ENCODE data around the gene CCDC68. TPM values are rescaled to one million over a fixed set of nuclear protein-coding genes. Genes with fewer than 3 reads are reported as not detected.

Gene CCDC68
- total and polyA plus RNA-seq, 2 donors: 5.5 to 41.3 TPM

GRCh38 chr18:54949588-54949987 is 9.7 kb downstream of the CCDC68 start:
- DNase-seq (ENCODE audit: extremely low spot score): no peak

GRCh38 chr18:54948350-54948837 is 10.9 kb downstream of the CCDC68 start:
- no peaks in the 10 kb centered on the region for H3K4me1 ChIP-seq (ENCODE audit: insufficient read depth)
- H3K4me3 ChIP-seq (ENCODE audit: low read depth, low read length): no peak overlapping the region
- WGBS: 53% methylated on average over 4 of the region's 4 CpGs
- H3K27ac ChIP-seq (ENCODE audit: low read depth): no peak overlapping the region
- no peaks in the 10 kb centered on the region for H3K36me3 ChIP-seq (ENCODE audit: insufficient read depth)
- no peak for DNase-seq (ENCODE audit: extremely low spot score)

More at GRCh38 chr18:54949588-54949987, 9.7 kb downstream of the CCDC68 start:
- WGBS: 89% methylated on average over 3 of the region's 3 CpGs
- H3K4me3 ChIP-seq (ENCODE audit: low read depth, low read length): no peak overlapping the region
- H3K36me3 ChIP-seq (ENCODE audit: insufficient read depth): no peaks in the 10 kb centered on the region
- H3K27ac ChIP-seq (ENCODE audit: low read depth): no peak overlapping the region
- H3K4me1 ChIP-seq (ENCODE audit: insufficient read depth): no peaks in the 10 kb centered on the region

DNA sequence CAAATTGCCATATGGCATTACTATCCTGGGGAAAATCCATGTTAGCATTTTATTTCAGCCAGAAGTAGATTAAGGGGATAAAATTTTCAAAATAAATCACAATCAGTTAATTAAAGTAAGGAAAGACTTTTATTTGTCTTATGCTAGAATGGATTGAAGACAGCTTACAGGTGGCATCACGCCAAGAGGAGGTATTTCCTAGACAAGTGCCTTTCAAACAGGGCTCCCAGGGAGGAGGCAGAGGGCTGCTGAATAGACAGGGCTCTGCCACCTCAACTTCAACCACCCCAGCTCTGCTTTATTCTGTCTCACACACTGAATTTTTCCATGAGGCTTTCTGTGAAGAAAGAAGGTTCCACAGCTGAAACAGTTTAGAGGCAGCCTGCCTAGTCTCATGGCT is 12.2 kb downstream of the CCDC68 start:
- no peak for DNase-seq (ENCODE audit: extremely low spot score)
- H3K27ac ChIP-seq (ENCODE audit: low read depth): no peak overlapping the region
- no peak overlapping the region for H3K4me3 ChIP-seq (ENCODE audit: low read depth, low read length)
- H3K4me1 ChIP-seq (ENCODE audit: insufficient read depth): no peaks in the 10 kb centered on the region
- 33% methylated on average over 1 of the region's 1 CpG for WGBS
- H3K36me3 ChIP-seq (ENCODE audit: insufficient read depth): no peaks in the 10 kb centered on the region

DNA sequence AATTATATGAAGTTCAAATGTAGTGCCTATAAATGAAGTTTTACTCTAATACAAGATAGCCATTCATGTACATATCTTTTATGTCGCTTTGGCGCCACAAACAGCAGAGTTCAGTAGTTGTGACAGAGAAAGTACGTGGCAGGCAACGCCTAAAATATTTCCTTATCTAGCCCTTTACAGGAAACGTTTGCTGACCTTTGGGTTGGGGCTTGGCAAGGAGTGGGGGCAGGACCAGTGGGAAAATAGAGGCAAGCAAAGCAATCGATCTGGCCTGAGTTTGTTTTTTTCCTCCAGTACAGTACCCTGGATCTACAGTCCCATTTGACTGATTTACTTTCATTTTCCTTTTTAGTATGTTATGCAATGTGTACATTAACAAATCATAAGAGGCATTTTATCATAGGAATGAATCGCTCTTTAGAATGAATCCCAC is 13.1 kb downstream of the CCDC68 start:
- H3K27ac ChIP-seq (ENCODE audit: low read depth): peak overlapping the region; percentile 60
- no peak for DNase-seq (ENCODE audit: extremely low spot score)
- H3K36me3 ChIP-seq (ENCODE audit: insufficient read depth): no peaks in the 10 kb centered on the region
- WGBS: 22% methylated on average over 7 of the region's 7 CpGs
- H3K4me1 ChIP-seq (ENCODE audit: insufficient read depth): no peaks in the 10 kb centered on the region
- H3K4me3 ChIP-seq (ENCODE audit: low read depth, low read length): peak overlapping the region; percentile 42

DNA sequence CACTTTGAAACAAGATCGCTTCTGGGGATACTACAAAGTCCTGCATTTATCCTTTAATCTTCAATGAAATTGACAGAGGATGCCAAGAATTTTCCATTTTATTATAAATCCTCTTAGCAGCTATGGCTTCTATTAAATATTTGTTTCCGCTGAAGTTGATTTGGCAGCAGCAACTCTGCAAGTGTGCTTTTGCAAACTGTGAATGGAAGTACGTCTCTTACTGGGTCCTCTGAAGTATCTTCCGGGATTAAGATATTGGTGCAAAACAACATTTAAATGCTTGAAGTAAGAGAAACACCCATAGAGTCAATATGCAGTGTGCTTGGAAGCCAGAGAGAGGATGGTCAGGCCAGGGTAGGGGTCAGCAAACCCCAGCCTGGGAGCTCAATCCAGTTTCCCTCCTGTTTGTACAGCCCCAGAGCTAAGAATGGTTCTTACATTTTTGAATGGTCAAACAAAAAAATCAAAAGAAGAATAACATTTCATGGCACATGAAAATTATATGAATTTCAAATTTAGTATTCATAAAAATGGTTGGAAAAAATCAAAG is 13.6 kb downstream of the CCDC68 start:
- Histone ChIP-seq H3K4me3 (ENCODE audit: low read depth, low read length) (no peak overlapping the region), H3K36me3 (ENCODE audit: insufficient read depth) (no peaks in the 10 kb centered on the region), H3K4me1 (ENCODE audit: insufficient read depth) (no peaks in the 10 kb centered on the region), H3K27ac (ENCODE audit: low read depth) (no peak overlapping the region)
- no peak for DNase-seq (ENCODE audit: extremely low spot score)
- WGBS: 48% methylated on average over 4 of the region's 4 CpGs

DNA sequence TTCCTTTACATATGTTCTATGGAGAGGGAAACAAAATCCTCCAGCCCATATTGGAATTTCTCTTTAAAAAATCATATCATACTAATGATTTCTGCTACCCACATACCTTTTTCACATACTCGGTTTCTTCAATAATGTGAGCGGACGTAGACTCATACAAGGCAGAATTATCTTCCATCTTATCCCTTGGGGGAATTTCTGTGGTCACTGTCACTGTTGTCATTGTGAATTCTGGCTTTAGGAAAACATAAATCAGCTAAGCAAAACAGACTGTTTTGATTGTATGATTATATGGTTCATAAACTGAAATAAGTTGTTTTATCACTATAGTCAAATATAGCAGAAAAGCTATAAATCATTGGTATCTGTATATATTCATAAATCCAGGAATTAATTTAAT is 16.7 kb downstream of the CCDC68 start:
- H3K4me1 ChIP-seq (ENCODE audit: insufficient read depth): no peaks in the 10 kb centered on the region
- no peaks in the 10 kb centered on the region for H3K36me3 ChIP-seq (ENCODE audit: insufficient read depth)
- H3K27ac ChIP-seq (ENCODE audit: low read depth): no peak overlapping the region
- WGBS: 90% methylated on average over 3 of the region's 3 CpGs
- DNase-seq (ENCODE audit: extremely low spot score): no peak
- H3K4me3 ChIP-seq (ENCODE audit: low read depth, low read length): no peak overlapping the region

- no peak overlapping the region for H3K4me3 ChIP-seq (ENCODE audit: low read depth, low read length)
- 76% methylated on average over 4 of the region's 4 CpGs for WGBS
- H3K4me1 ChIP-seq (ENCODE audit: insufficient read depth): no peaks in the 10 kb centered on the region
- no peak overlapping the region for H3K27ac ChIP-seq (ENCODE audit: low read depth)
- DNase-seq (ENCODE audit: extremely low spot score): no peak
- no peaks in the 10 kb centered on the region for H3K36me3 ChIP-seq (ENCODE audit: insufficient read depth)
Observed at GRCh38 chr18:54942144-54942543, 17.1 kb downstream of the CCDC68 start.

DNA sequence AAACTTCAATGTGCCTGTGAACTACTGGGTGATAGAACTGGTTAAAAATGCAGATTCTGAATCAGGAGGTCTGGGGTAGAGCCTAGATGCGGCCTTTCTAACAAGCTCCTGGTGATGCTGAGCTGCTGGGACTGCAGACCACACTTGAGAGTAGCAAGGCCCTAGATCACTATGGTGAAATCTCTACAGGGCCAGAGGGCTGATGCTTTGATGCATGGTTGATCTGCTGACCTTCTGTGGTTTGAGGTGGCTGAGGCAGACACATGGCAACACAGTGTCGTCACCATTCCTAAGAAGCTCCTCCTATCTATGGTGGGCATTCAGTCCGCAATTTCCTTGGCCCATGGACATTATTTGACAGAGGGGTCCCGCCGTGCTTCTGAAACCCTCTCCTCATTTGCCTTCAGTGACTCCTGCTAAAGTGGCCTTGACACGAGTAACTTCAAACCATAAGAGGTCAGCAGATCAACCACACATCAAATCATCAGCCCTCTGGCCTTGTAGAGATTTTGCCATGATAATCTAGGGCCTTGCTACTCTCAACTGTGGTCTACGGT is 19.8 kb downstream of the CCDC68 start:
- no peaks in the 10 kb centered on the region for H3K4me1 ChIP-seq (ENCODE audit: insufficient read depth)
- H3K27ac ChIP-seq (ENCODE audit: low read depth): no peak overlapping the region
- no peak for DNase-seq (ENCODE audit: extremely low spot score)
- no peaks in the 10 kb centered on the region for H3K36me3 ChIP-seq (ENCODE audit: insufficient read depth)
- WGBS: 92% methylated on average over 7 of the region's 7 CpGs
- no peak overlapping the region for H3K4me3 ChIP-seq (ENCODE audit: low read depth, low read length)

DNA sequence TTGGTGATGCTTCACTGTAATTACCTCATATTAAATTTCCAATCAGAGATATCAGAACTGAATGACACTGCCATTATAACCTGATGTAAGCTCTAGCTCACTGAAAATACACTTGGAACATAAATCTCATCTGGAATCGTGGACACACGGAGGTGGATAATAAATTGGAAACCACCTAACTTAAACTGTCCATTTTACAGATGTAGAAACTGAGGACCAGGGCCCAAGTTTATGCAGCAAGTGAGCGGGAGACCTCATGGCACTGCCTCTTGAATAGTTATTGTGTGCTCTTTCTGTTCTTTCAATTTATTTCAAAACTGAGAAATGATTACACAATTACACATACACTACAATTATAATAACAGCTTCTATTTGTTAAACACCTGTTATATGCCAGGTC is 20.8 kb downstream of the CCDC68 start:
- DNase-seq (ENCODE audit: extremely low spot score): no peak
- no peak overlapping the region for H3K27ac ChIP-seq (ENCODE audit: low read depth)
- H3K4me3 ChIP-seq (ENCODE audit: low read depth, low read length): no peak overlapping the region
- no peaks in the 10 kb centered on the region for H3K36me3 ChIP-seq (ENCODE audit: insufficient read depth)
- H3K4me1 ChIP-seq (ENCODE audit: insufficient read depth): no peaks in the 10 kb centered on the region
- WGBS: 96% methylated on average over 3 of the region's 3 CpGs

DNA sequence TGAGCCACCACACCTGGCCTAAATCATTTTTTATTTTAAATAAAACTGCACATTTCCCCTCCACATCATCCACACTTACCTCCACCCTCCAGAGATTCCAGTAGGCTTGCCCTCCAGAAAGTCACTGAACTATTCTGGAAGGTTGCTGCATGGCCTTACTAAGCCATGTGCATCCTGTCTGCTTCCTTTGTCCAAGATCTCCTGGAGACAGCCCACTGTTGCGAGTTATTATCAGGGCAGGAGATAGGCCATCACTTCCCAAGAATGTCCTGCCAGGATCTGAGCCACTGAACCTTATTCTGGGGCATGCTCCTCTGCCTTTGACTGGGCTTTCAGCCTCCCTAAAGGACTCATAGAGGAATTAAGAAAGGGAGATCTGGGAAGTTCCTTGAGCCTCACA is 26.8 kb downstream of the CCDC68 start:
- H3K4me1 ChIP-seq (ENCODE audit: insufficient read depth): no peaks in the 10 kb centered on the region
- WGBS: 80% methylated on average over 1 of the region's 1 CpG
- H3K36me3 ChIP-seq (ENCODE audit: insufficient read depth): no peaks in the 10 kb centered on the region
- no peak for DNase-seq (ENCODE audit: extremely low spot score)
- H3K27ac ChIP-seq (ENCODE audit: low read depth): no peak overlapping the region
- H3K4me3 ChIP-seq (ENCODE audit: low read depth, low read length): no peak overlapping the region

GRCh38 chr18:54931152-54931551 is 28.1 kb downstream of the CCDC68 start:
- WGBS: 95% methylated on average over 4 of the region's 4 CpGs
- no peak for DNase-seq (ENCODE audit: extremely low spot score)

DNA sequence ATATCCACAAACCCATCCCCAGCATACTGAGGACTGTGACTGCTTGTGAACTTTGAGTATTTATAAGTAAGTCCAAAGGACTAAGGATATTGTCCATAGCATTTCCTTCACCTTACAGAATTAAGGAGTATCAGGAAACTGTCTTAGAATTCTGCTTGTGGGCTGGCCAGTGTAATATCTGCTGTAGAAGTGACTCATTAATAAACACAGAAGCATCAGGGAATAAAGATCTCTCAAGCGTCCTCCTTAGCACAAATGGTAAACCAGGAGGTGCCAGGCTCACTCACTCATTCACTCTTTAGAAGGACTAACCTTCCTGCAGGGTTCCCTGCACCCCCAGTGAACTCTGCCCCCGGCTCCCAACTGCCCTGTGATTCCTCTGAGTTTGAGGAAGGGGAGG is 31.0 kb downstream of the CCDC68 start:
- Histone ChIP-seq H3K27ac (ENCODE audit: low read depth) (no peak overlapping the region), H3K4me1 (ENCODE audit: insufficient read depth) (no peaks in the 10 kb centered on the region), H3K4me3 (ENCODE audit: low read depth, low read length) (no peak overlapping the region), H3K36me3 (ENCODE audit: insufficient read depth) (peaks cover 1% of the 10 kb centered on the region)
- no peak for DNase-seq (ENCODE audit: extremely low spot score)
- WGBS: 81% methylated on average over 2 of the region's 2 CpGs

More at GRCh38 chr18:54931152-54931551, 28.1 kb downstream of the CCDC68 start:
- Histone ChIP-seq H3K4me1 (ENCODE audit: insufficient read depth) (no peaks in the 10 kb centered on the region), H3K27ac (ENCODE audit: low read depth) (no peak overlapping the region), H3K36me3 (ENCODE audit: insufficient read depth) (peaks cover 1% of the 10 kb centered on the region), H3K4me3 (ENCODE audit: low read depth, low read length) (no peak overlapping the region)

GRCh38 chr18:54926593-54927325 is 32.5 kb downstream of the CCDC68 start:
- no peak for DNase-seq (ENCODE audit: extremely low spot score)
- WGBS: 93% methylated on average over 3 of the region's 3 CpGs
- peaks cover 1% of the 10 kb centered on the region for H3K36me3 ChIP-seq (ENCODE audit: insufficient read depth)
- no peak overlapping the region for H3K4me3 ChIP-seq (ENCODE audit: low read depth, low read length)
- no peaks in the 10 kb centered on the region for H3K4me1 ChIP-seq (ENCODE audit: insufficient read depth)
- no peak overlapping the region for H3K27ac ChIP-seq (ENCODE audit: low read depth)

DNA sequence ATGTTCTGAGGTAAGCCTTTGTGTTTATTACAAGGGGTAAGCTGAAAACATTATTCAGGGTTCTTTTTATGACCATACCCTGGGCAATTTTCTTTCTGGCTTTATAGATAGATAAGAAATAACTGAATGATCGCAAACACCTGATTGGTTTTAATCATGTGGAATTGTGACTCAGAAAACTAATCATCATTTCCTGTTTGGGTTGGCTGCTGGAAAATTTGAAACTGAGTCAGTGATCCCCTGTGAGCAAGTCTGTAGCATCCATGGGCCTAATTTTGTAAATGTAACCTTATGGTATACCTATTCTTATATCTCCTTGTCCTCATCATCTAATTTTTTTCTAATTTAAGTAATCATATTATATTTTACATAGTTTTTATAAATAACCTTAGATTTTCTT is 34.3 kb downstream of the CCDC68 start:
- Histone ChIP-seq H3K36me3 (ENCODE audit: insufficient read depth) (peaks cover 1% of the 10 kb centered on the region), H3K27ac (ENCODE audit: low read depth) (no peak overlapping the region), H3K4me1 (ENCODE audit: insufficient read depth) (no peaks in the 10 kb centered on the region), H3K4me3 (ENCODE audit: low read depth, low read length) (no peak overlapping the region)
- WGBS: 96% methylated on average over 1 of the region's 1 CpG
- DNase-seq (ENCODE audit: extremely low spot score): no peak
